H1 (cell line): Measurements from ENCODE around the gene C2CD4A. TPM values are rescaled to one million over a fixed set of nuclear protein-coding genes. Genes with fewer than 3 reads are reported as not detected.

Experiments
- CTCF ChIA-PET: fragments of 300-600 bp; sonication (Branson Sonifier 250); formaldehyde crosslinking; loops from one replicate; lab custom pipeline; 2021; ENCODE audit not compliant: partially characterized antibody; lab: Charles Lee
- POLR2A ChIA-PET: fragments of 300-600 bp; sonication (Branson Sonifier 250); formaldehyde crosslinking; loops from one replicate; lab custom pipeline; 2021; ENCODE audit warnings: inconsistent platforms; ENCODE audit not compliant: partially characterized antibody; lab: Charles Lee
- DNase-seq, 2 experiments: peaks; one replicate each; pipeline versions ENCODE4 v3.0.0 to v3.0.0-alpha.2; 2010 to 2022; ENCODE audit warnings: low spot score in 2 of 2, low read depth in 1 of 2, mixed read lengths in 1 of 2
- FAIRE-seq: peaks from 2 replicates; lab custom pipeline; 2011; peaks lifted over from hg19 to GRCh38; lab: Jason Lieb, UNC
- H2AFZ ChIP-seq: 2 replicates; pipeline ENCODE4 v1.8.1; 2012; ENCODE audit warnings: low read length, inconsistent platforms
- H2AK5ac ChIP-seq: 2 replicates; pipeline ENCODE4 v1.6.1; 2013; ENCODE audit warnings: low read depth, low read length
- H2BK120ac ChIP-seq: replicated peaks from 2 replicates; pipeline ENCODE3; 2013; ENCODE audit warnings: low read depth, low read length, inconsistent platforms
- H2BK12ac ChIP-seq: 2 replicates; pipeline ENCODE4 v1.6.1; 2013; ENCODE audit warnings: low read depth, low read length
- H2BK15ac ChIP-seq: 2 replicates; pipeline ENCODE4 v1.6.1; 2013; ENCODE audit warnings: low read length
- H2BK20ac ChIP-seq: 2 replicates; pipeline ENCODE4 v1.6.1; 2013; ENCODE audit warnings: low read length
- H2BK5ac ChIP-seq: 2 replicates; pipeline ENCODE4 v1.6.1; 2013; ENCODE audit warnings: low read depth, low read length
- H3K14ac ChIP-seq: 2 replicates; pipeline ENCODE4 v1.6.1; 2013; ENCODE audit warnings: inconsistent platforms; ENCODE audit not compliant: insufficient read length
- H3K18ac ChIP-seq: 2 replicates; pipeline ENCODE4 v1.6.1; 2013; ENCODE audit warnings: low read length; ENCODE audit errors: extremely low read depth
- H3K23ac ChIP-seq: 2 replicates; pipeline ENCODE4 v1.6.1; 2013; ENCODE audit warnings: inconsistent platforms; ENCODE audit not compliant: insufficient read length
- H3K23me2 ChIP-seq: 2 replicates; pipeline ENCODE4 v1.6.1; 2013; ENCODE audit warnings: low read depth, low read length
- H3K27ac ChIP-seq: 2 replicates; pipeline ENCODE4 v1.6.1; 2011; ENCODE audit warnings: low read depth, low read length, inconsistent platforms
- H3K27me3 ChIP-seq, 4 experiments: replicated peaks in 1 of 4; 1 replicate in 1 of 4; 2 replicates in 3 of 4; pipeline versions ENCODE4 v1.6.1 to v1.8.1; 2011 to 2013; ENCODE audit warnings: low read length in 3 of 4, mild to moderate bottlenecking in 3 of 4, inconsistent platforms in 2 of 4, mixed read lengths in 2 of 4, moderate library complexity in 1 of 4; ENCODE audit not compliant: control insufficient read depth in 3 of 4, insufficient read depth in 3 of 4; ENCODE audit errors: extremely low read depth in 1 of 4
- H3K36me3 ChIP-seq, 4 experiments: 2 replicates each; pipeline versions ENCODE4 v1.6.1 to v1.8.1; 2011 to 2013; ENCODE audit warnings: mild to moderate bottlenecking in 4 of 4, low read length in 3 of 4, moderate library complexity in 2 of 4, control low read depth in 1 of 4, inconsistent platforms in 1 of 4; ENCODE audit not compliant: insufficient read depth in 4 of 4, control insufficient read depth in 2 of 4
- H3K4ac ChIP-seq: replicated peaks from 2 replicates; pipeline ENCODE3; 2013; ENCODE audit warnings: low read length, low read depth, mixed read lengths, inconsistent platforms; ENCODE audit not compliant: insufficient read length
- H3K4me1 ChIP-seq, 4 experiments: replicated peaks in 1 of 4; 1 replicate in 1 of 4; 2 replicates in 3 of 4; pipeline versions ENCODE4 v1.6.1 to v1.8.1; 2011 to 2013; ENCODE audit warnings: low read length in 3 of 4, inconsistent platforms in 2 of 4, mixed read lengths in 1 of 4; ENCODE audit not compliant: insufficient read depth in 4 of 4, control insufficient read depth in 3 of 4
- H3K4me2 ChIP-seq, 2 experiments: 2 replicates each; pipeline versions ENCODE4 v1.6.1 to v1.8.1; 2011 to 2013; ENCODE audit warnings: low read depth in 2 of 2, low read length in 2 of 2, control low read depth in 1 of 2, inconsistent platforms in 1 of 2, mild to moderate bottlenecking in 1 of 2; ENCODE audit not compliant: insufficient read depth in 1 of 2
- H3K4me3 ChIP-seq, 4 experiments: fragments of 200-600, 300-600 bp in 1 of 4; sonication (generic), shearing (Covaris generic), sonication (Bioruptor Twin) in 1 of 4; 2 replicates each; pipeline versions ENCODE4 v1.5.1 to v1.8.1; 2011 to 2016; ENCODE audit warnings: low read length in 4 of 4, low read depth in 3 of 4, control low read depth in 2 of 4, inconsistent platforms in 2 of 4, mild to moderate bottlenecking in 2 of 4, mixed read lengths in 1 of 4, moderate library complexity in 1 of 4; ENCODE audit not compliant: insufficient read depth in 2 of 4; ENCODE audit errors: extremely low read depth in 1 of 4
- H3K56ac ChIP-seq: replicated peaks from 2 replicates; pipeline ENCODE3; 2013; ENCODE audit warnings: low read depth, mild to moderate bottlenecking, mixed read lengths, low read length, inconsistent platforms; ENCODE audit not compliant: insufficient read length
- H3K79me1 ChIP-seq: 2 replicates; pipeline ENCODE4 v1.6.1; 2013; ENCODE audit warnings: low read depth, low read length, control low read depth
- H3K79me2 ChIP-seq, 2 experiments: 2 replicates each; pipeline versions ENCODE4 v1.6.1 to v1.8.1; 2012 to 2013; ENCODE audit warnings: low read length in 2 of 2, mild to moderate bottlenecking in 2 of 2, inconsistent platforms in 1 of 2; ENCODE audit not compliant: insufficient read depth in 2 of 2, control insufficient read depth in 1 of 2
- H3K9ac ChIP-seq, 4 experiments: replicated peaks in 1 of 4; 1 replicate in 1 of 4; 2 replicates in 3 of 4; pipeline versions ENCODE4 v1.6.1 to v1.8.1; 2011 to 2013; ENCODE audit warnings: low read depth in 3 of 4, low read length in 3 of 4, control low read depth in 2 of 4, mild to moderate bottlenecking in 2 of 4, moderate library complexity in 2 of 4, inconsistent platforms in 1 of 4; ENCODE audit errors: extremely low read depth in 1 of 4
- H3K9me3 ChIP-seq, 2 experiments: 2 replicates each; pipeline versions ENCODE4 v1.6.1 to v1.8.1; 2012 to 2013; ENCODE audit warnings: mild to moderate bottlenecking in 2 of 2, moderate library complexity in 2 of 2, control low read depth in 1 of 2, inconsistent platforms in 1 of 2, low read depth in 1 of 2, low read length in 1 of 2, mixed read lengths in 1 of 2; ENCODE audit not compliant: insufficient read depth in 2 of 2
- H4K20me1 ChIP-seq, 2 experiments: replicated peaks in 1 of 2; 2 replicates each; pipeline versions ENCODE3 to v1.8.1; 2011 to 2013; ENCODE audit warnings: inconsistent platforms in 2 of 2, low read length in 2 of 2, mild to moderate bottlenecking in 1 of 2; ENCODE audit not compliant: insufficient read depth in 2 of 2, control insufficient read depth in 1 of 2
- H4K5ac ChIP-seq: 2 replicates; pipeline ENCODE4 v1.6.1; 2013; ENCODE audit warnings: low read length, low read depth, mixed read lengths, inconsistent platforms; ENCODE audit not compliant: insufficient read length
- H4K8ac ChIP-seq: 2 replicates; pipeline ENCODE4 v1.8.0; 2013; ENCODE audit warnings: mild to moderate bottlenecking, moderate library complexity, low read length, inconsistent platforms; ENCODE audit not compliant: insufficient read depth; ENCODE audit errors: extremely low read depth
- H4K91ac ChIP-seq: replicated peaks from 2 replicates; pipeline ENCODE3; 2013; ENCODE audit warnings: low read length, mixed read lengths, inconsistent platforms; ENCODE audit not compliant: insufficient read length
- RAD21 ChIP-seq, 2 experiments: IDR thresholded peaks in 1 of 2; conservative IDR thresholded peaks in 1 of 2; 2 replicates each; pipeline ENCODE4 v1.6.1; 2011; ENCODE audit warnings: low read depth in 2 of 2, low read length in 2 of 2, improper control_type of control experiment in 1 of 2, inconsistent platforms in 1 of 2, mild to moderate bottlenecking in 1 of 2, moderate library complexity in 1 of 2
- SIRT6 ChIP-seq: IDR thresholded peaks from one replicate; pipeline ENCODE4 v1.7.1; 2012; ENCODE audit warnings: low read length, inconsistent platforms
- WGBS, 2 experiments: shearing (Covaris generic) in 1 of 2; methylation state at CpG; one replicate each; pipeline versions ENCODE4 v1.1.6 to v1.1.7; 2013 to 2015; ENCODE audit warnings: low lambda C conversion rate in 2 of 2, mixed read lengths in 2 of 2, inconsistent platforms in 1 of 2, low coverage in 1 of 2, missing lambda C conversion rate in 1 of 2; ENCODE audit not compliant: insufficient replicate concordance in 2 of 2, insufficient coverage in 1 of 2, insufficient read length in 1 of 2; ENCODE audit errors: extremely low coverage in 1 of 2, missing lambda C conversion rate in 1 of 2; 5-methylcytosine and 5-hydroxymethylcytosine counted together
- polyA plus RNA-seq, 7 experiments: library from polyadenylated mRNA; depleted of rRNA in 3 of 7; stranded (reverse) in 5 of 7; unstranded in 2 of 7; fragments of >200 nt in 5 of 7; fragments of 200-250 nt in 2 of 7; gene quantifications; 1 replicate in 5 of 7; 2 replicates in 1 of 7; 4 replicates in 1 of 7; pipeline versions ENCODE4 v1.2.1 to v1.2.3, GENCODE V29; 2011 to 2013; ENCODE audit warnings: missing spikeins in 2 of 7, mixed read lengths in 2 of 7
- total RNA-seq: library from RNA; stranded (reverse); fragmentation: NEBNext Ultra II Directional; extraction: Animal tissue kit (Norgen Biotek cat#: 25700); gene quantifications from 2 replicates; pipeline ENCODE4 v1.2.1, GENCODE V29; 2021
- TF ChIP-seq, protein P1 (sequence below), 3 experiments: IDR thresholded peaks; 1 replicate in 2 of 3; 2 replicates in 1 of 3; pipeline versions ENCODE4 v1.5.1 to v1.6.1; 2011; ENCODE audit warnings: low read length in 3 of 3, mild to moderate bottlenecking in 3 of 3, inconsistent platforms in 2 of 3, low read depth in 1 of 3, moderate library complexity in 1 of 3; ENCODE audit not compliant: insufficient read depth in 1 of 3; ENCODE audit errors: control extremely low read depth in 1 of 3

C2CD4A gene
- total and polyA plus RNA-seq, 2 of the 8 experiments (the other 6 are each of a cell fraction or from before 2014, with no cell fraction given) = not detected

DNA sequence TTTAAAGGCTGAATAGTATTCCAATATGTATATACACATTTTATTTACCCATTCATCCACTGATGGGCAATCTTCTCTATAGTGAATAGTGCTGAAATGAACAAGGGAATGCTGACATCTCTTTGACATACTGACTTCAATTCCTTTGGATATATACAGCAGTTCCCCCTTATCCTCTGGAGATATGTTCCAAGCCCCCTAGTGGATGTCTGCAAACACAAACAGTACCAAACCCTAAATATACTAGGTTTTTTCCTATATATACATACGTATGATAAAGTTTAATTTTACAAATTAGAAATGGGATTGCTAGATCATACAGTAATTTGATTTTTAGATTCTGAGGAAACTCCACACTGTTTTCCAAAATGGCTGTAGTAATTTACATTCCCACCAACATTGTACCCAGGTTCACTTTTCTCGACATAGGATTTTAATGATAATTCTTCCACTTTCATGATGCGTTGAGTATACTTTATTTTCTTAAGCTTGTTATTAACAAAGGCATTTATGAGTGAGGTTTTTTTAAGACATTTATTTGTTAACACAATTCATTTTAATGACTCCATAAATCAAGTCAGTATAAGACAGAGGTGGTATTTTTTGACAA lies 44.7 kb upstream of the C2CD4A start:
- Histone ChIP-seq H3K27me3 (no peaks in the 10 kb centered on the region), H2BK20ac (no peak overlapping the region), H3K79me2 (no peaks in the 10 kb centered on the region), H2BK12ac (no peak overlapping the region), H3K14ac (no peak overlapping the region), H3K18ac (no peak overlapping the region), H3K4me2 (no peak overlapping the region), H3K27ac (no peak overlapping the region), H3K4me1 (no peaks in the 10 kb centered on the region), H3K9me3 (no peaks in the 10 kb centered on the region), H2BK120ac (no peak overlapping the region), H2AK5ac (no peak overlapping the region), H3K56ac (no peak overlapping the region), H3K23me2 (no peaks in the 10 kb centered on the region), H2BK5ac (no peak overlapping the region), H4K91ac (no peak overlapping the region), H4K5ac (no peak overlapping the region), H3K79me1 (no peaks in the 10 kb centered on the region), H2AFZ (no peak overlapping the region), H3K4me3 (no peak overlapping the region), H3K36me3 (peaks cover 0 to 2% (median 0%) of the 10 kb centered on the region in 4 experiments; a peak in 1 of 8 replicates), H4K20me1 (no peaks in the 10 kb centered on the region), H4K8ac (no peak overlapping the region), H3K9ac (no peak overlapping the region), H3K4ac (no peak overlapping the region), H2BK15ac (no peak overlapping the region), H3K23ac (no peak overlapping the region)
- ChIA-PET CTCF (interaction anchor here (0.8 to 1.5 kb wide), 7 partner anchors 12 to 154 kb away, joined by 3 to 4 read pairs (median 3); no protein-coding TSS in a partner anchor), POLR2A (no interaction called here)
- TF ChIP-seq, protein P1, sequence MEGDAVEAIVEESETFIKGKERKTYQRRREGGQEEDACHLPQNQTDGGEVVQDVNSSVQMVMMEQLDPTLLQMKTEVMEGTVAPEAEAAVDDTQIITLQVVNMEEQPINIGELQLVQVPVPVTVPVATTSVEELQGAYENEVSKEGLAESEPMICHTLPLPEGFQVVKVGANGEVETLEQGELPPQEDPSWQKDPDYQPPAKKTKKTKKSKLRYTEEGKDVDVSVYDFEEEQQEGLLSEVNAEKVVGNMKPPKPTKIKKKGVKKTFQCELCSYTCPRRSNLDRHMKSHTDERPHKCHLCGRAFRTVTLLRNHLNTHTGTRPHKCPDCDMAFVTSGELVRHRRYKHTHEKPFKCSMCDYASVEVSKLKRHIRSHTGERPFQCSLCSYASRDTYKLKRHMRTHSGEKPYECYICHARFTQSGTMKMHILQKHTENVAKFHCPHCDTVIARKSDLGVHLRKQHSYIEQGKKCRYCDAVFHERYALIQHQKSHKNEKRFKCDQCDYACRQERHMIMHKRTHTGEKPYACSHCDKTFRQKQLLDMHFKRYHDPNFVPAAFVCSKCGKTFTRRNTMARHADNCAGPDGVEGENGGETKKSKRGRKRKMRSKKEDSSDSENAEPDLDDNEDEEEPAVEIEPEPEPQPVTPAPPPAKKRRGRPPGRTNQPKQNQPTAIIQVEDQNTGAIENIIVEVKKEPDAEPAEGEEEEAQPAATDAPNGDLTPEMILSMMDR (IDR thresholded peaks at IDR 0.05; ENCODE audit: control extremely low read depth in 1 of 3, insufficient read depth in 1 of 3, low read depth in 1 of 3, low read length in 3 of 3) = peak in 2 of 3 experiments; percentile 25 to 45; a peak in 2 of 4 replicates
- TF ChIP-seq RAD21 (IDR thresholded peaks at IDR 0.05 in 1 of 2, conservative IDR thresholded peaks at IDR 0.05 in 1 of 2; ENCODE audit: low read depth in 2 of 2, low read length in 2 of 2) = peak in 1 of 2 experiments; percentile 29; a peak in 2 of 4 replicates
- no peak for TF ChIP-seq SIRT6
- DNase-seq (no peak), FAIRE-seq (no peak)
- WGBS, 2 experiments = 92% methylated on average over 3 of the region's 3 CpGs; no CpG with 5 or more reads in 1 of the 2 experiments
